Activated CD8-positive, alpha-beta memory T cell treated with anti-CD3 and anti-CD28 coated beads, Interleukin-2, amount 10 ng/mL, durations not matched to agents 7 days and 5 days (primary cell): ENCODE measurements around the gene LRRC23. TPM values are rescaled to one million over a fixed set of nuclear protein-coding genes. Genes with fewer than 3 reads are reported as not detected.
"Not testable (repeated sequence)": the region's sequence is repeated elsewhere in the genome, so short reads cannot be mapped to it uniquely, and the experiment has no call there.

Source experiments
- ATAC-seq: fragments of 150-1000 bp; cut with Tn5 transposase; one replicate; pipeline ENCODE4 v1.10.0; 2021; ENCODE audit warnings: moderate library complexity
- CTCF ChIA-PET: fragments of 350-600 bp; sonication (Branson Sonifier 250); formaldehyde crosslinking; loops from one replicate; lab custom pipeline; 2021; ENCODE audit warnings: antibody characterized with exemption; lab: Charles Lee
- DNase-seq: peaks from one replicate; pipeline ENCODE4 v3.0.0-alpha.2; 2020
- H3K27ac Mint-ChIP-seq: one replicate; pipeline ENCODE4 v1.8.0; 2021; ENCODE audit warnings: mild to moderate bottlenecking, mixed read lengths
- H3K27me3 Mint-ChIP-seq: one replicate; pipeline ENCODE4 v1.8.0; 2021; ENCODE audit warnings: mixed read lengths
- H3K36me3 Mint-ChIP-seq: one replicate; pipeline ENCODE4 v1.8.0; 2021; ENCODE audit warnings: mild to moderate bottlenecking, mixed read lengths
- H3K4me1 Mint-ChIP-seq: one replicate; pipeline ENCODE4 v1.8.0; 2021; ENCODE audit warnings: mixed read lengths
- H3K4me3 Mint-ChIP-seq: one replicate; pipeline ENCODE4 v1.8.0; 2021; ENCODE audit warnings: mild to moderate bottlenecking, moderate library complexity, mixed read lengths
- H3K9me3 Mint-ChIP-seq: one replicate; pipeline ENCODE4 v1.8.0; 2022; ENCODE audit warnings: low read depth, mixed read lengths
- total RNA-seq, 2 experiments: library from RNA; stranded (reverse); gene quantifications; one replicate each; pipeline ENCODE4 v1.2.3, GENCODE V29; 2021

The LRRC23 gene
- total RNA-seq, 2 experiments from 2014 or later: 4.9 to 8.7 TPM

DNA sequence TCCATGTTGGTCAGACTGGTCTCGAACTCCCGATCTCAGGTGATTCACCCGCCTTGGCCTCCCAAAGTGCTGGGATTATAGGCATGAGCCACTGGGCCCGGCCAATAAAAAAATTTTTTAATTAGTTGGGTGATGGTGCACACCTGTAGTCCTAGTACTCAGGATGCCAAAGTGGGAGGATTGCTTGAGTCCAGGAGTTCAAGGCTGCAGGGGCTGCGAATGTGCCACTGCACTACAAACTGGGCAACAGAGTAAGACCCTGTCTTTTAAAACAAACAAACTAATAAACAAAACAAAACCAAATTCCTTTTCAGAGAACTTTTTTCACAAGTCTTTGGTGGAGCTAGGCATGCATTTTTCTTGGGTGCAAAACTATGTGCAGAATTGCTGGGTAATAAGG is 21.4 kb upstream of the LRRC23 start:
- Mint-ChIP-seq H3K36me3 (peaks cover 12% of the 10 kb centered on the region), H3K9me3 (no peaks in the 10 kb centered on the region), H3K4me1 (peaks cover 1% of the 10 kb centered on the region), H3K27me3 (no peaks in the 10 kb centered on the region), H3K4me3 (no peak overlapping the region), H3K27ac (no peak overlapping the region)
- ATAC-seq (no peak), DNase-seq (no peak)
- CTCF ChIA-PET: interaction anchor here (0.5 to 5.2 kb wide), 4 partner anchors 8 to 37 kb away, joined by 3 to 31 read pairs (median 10); partner anchors contain the start of genes SPSB2 and TPI1

- H3K27ac Mint-ChIP-seq: no peak overlapping the region
- H3K9me3 Mint-ChIP-seq: no peaks in the 10 kb centered on the region
- H3K4me1 Mint-ChIP-seq: peaks cover 5% of the 10 kb centered on the region
- CTCF ChIA-PET: interaction anchor here (1.1 to 5.2 kb wide), 3 partner anchors 8 to 15 kb away, joined by 4 to 31 read pairs (median 16); partner anchors contain the start of genes SPSB2 and TPI1
- peaks cover 15% of the 10 kb centered on the region for H3K36me3 Mint-ChIP-seq
- no peak overlapping the region for H3K4me3 Mint-ChIP-seq
- ATAC-seq (no peak), DNase-seq (no peak)
- no peaks in the 10 kb centered on the region for H3K27me3 Mint-ChIP-seq
Observed at GRCh38 chr12:6883683-6884082, 20.9 kb upstream of the LRRC23 start.

GRCh38 chr12:6884539-6884938 is 20.1 kb upstream of the LRRC23 start:
- CTCF ChIA-PET: interaction anchor here (0.8 kb wide), 1 partner anchor 12 kb away, joined by 3 read pairs; no protein-coding TSS in a partner anchor

GRCh38 chr12:6886206-6886999 is 18.2 kb upstream of the LRRC23 start:
- H3K9me3 Mint-ChIP-seq, ATAC-seq, H3K4me3 Mint-ChIP-seq, H3K27me3 Mint-ChIP-seq, H3K27ac Mint-ChIP-seq, DNase-seq: not testable (repeated sequence)
- peaks cover 15% of the 10 kb centered on the region for H3K36me3 Mint-ChIP-seq
- peaks cover 17% of the 10 kb centered on the region for H3K4me1 Mint-ChIP-seq
- CTCF ChIA-PET: interaction anchor here (1.0 to 1.6 kb wide), 2 partner anchors 14 to 34 kb away, joined by 3 to 7 read pairs; partner anchors contain the start of gene SPSB2

More at GRCh38 chr12:6884539-6884938, 20.1 kb upstream of the LRRC23 start:
- no peak overlapping the region for H3K27ac Mint-ChIP-seq
- no peaks in the 10 kb centered on the region for H3K27me3 Mint-ChIP-seq
- H3K36me3 Mint-ChIP-seq: peaks cover 13% of the 10 kb centered on the region
- no peak overlapping the region for H3K4me3 Mint-ChIP-seq
- DNase-seq (no peak), ATAC-seq (no peak)
- H3K4me1 Mint-ChIP-seq: peaks cover 6% of the 10 kb centered on the region
- no peaks in the 10 kb centered on the region for H3K9me3 Mint-ChIP-seq

DNA sequence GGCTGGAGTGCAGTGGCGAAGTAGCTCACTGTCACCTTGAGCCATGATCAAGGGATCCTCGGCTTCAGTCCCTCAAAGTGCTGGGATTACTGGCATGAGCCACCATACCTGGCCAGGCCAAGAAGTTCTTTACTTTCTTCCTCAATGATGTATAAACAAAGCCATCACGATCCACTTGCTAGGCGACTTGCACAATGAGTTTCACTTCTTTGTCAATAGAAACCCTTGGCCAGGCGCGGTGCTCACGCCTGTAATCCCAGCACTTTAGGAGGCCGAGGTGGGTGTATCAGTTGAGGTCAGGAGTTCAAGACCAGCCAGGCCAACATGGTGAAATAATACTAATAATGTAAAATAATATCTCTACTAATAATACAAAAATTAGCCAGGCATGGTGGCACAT is 17.2 kb upstream of the LRRC23 start:
- H3K4me1 Mint-ChIP-seq: peaks cover 26% of the 10 kb centered on the region
- H3K36me3 Mint-ChIP-seq: peaks cover 15% of the 10 kb centered on the region
- no peak for DNase-seq
- no peaks in the 10 kb centered on the region for H3K9me3 Mint-ChIP-seq
- CTCF ChIA-PET: interaction anchor here (0.8 to 1.6 kb wide), 2 partner anchors 15 to 20 kb away, joined by 3 to 7 read pairs; partner anchors contain the start of gene SPSB2
- no peaks in the 10 kb centered on the region for H3K27me3 Mint-ChIP-seq
- no peak overlapping the region for H3K27ac Mint-ChIP-seq
- ATAC-seq: no peak
- H3K4me3 Mint-ChIP-seq: no peak overlapping the region

DNA sequence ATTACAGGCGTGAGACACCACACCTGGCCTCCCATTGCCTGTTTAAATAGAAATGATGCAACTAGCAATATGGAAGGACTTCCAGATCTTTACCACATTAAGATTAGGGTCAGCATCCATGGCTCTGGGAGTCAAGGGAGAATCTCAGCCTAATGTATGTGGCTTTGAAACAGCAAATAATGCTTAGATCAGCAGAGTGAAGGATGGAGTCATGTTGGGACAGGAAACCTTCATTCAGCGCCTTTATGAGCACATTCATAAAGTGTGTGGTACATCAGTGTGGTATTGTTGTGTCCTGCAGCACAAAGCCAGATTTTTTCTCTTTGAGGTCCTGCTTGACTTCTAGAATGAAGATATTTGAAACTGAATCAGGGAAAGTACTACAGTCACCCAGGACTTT is 16.3 kb upstream of the LRRC23 start:
- no peaks in the 10 kb centered on the region for H3K9me3 Mint-ChIP-seq
- no peaks in the 10 kb centered on the region for H3K27me3 Mint-ChIP-seq
- peaks cover 29% of the 10 kb centered on the region for H3K4me1 Mint-ChIP-seq
- no peak for DNase-seq
- CTCF ChIA-PET: interaction anchor here (0.8 kb wide), 1 partner anchor 21 kb away, joined by 3 read pairs; no protein-coding TSS in a partner anchor
- peaks cover 16% of the 10 kb centered on the region for H3K36me3 Mint-ChIP-seq
- ATAC-seq: no peak
- H3K4me3 Mint-ChIP-seq: no peak overlapping the region
- peak overlapping the region; percentile 49 for H3K27ac Mint-ChIP-seq

- H3K4me3 Mint-ChIP-seq: not testable (repeated sequence)
Observed at GRCh38 chr12:6888794-6889193, 15.8 kb upstream of the LRRC23 start.

GRCh38 chr12:6889775-6890573 is 14.6 kb upstream of the LRRC23 start:
- H3K4me1 Mint-ChIP-seq: peaks cover 29% of the 10 kb centered on the region
- H3K9me3 Mint-ChIP-seq, H3K27me3 Mint-ChIP-seq, ATAC-seq, DNase-seq: not testable (repeated sequence)
- CTCF ChIA-PET: interaction anchor here (1.0 to 1.4 kb wide), 2 partner anchors 17 to 20 kb away, joined by 4 to 11 read pairs; partner anchors contain the start of gene SPSB2
- peaks cover 11% of the 10 kb centered on the region for H3K36me3 Mint-ChIP-seq
- H3K4me3 Mint-ChIP-seq: peak overlapping the region; percentile 80
- H3K27ac Mint-ChIP-seq: peak overlapping the region; percentile 93

More at GRCh38 chr12:6888794-6889193, 15.8 kb upstream of the LRRC23 start:
- peaks cover 16% of the 10 kb centered on the region for H3K36me3 Mint-ChIP-seq
- not testable (repeated sequence) for H3K27me3 Mint-ChIP-seq, ATAC-seq, DNase-seq, H3K9me3 Mint-ChIP-seq
- peaks cover 29% of the 10 kb centered on the region for H3K4me1 Mint-ChIP-seq
- CTCF ChIA-PET: interaction anchor here (1.4 kb wide), 1 partner anchor 16 kb away, joined by 11 read pairs; the partner anchor contains the start of gene SPSB2
- peak overlapping the region; percentile 49 for H3K27ac Mint-ChIP-seq

GRCh38 chr12:6890789-6891645 is 13.6 kb upstream of the LRRC23 start:
- Mint-ChIP-seq H3K36me3 (peaks cover 9% of the 10 kb centered on the region), H3K27ac (peak overlapping the region; percentile 93), H3K9me3 (no peaks in the 10 kb centered on the region), H3K27me3 (no peaks in the 10 kb centered on the region), H3K4me3 (peak overlapping the region; percentile 80), H3K4me1 (peaks cover 29% of the 10 kb centered on the region)
- ATAC-seq (peak; percentile 95), DNase-seq (peak; percentile 99)
- CTCF ChIA-PET: interaction anchor here (0.8 to 5.2 kb wide), 34 partner anchors 9 to 220 kb away, joined by 3 to 90 read pairs (median 5); partner anchors contain the start of genes C12orf57, CDCA3, COPS7A and ENO2

- Mint-ChIP-seq H3K27me3 (no peaks in the 10 kb centered on the region), H3K4me3 (peak overlapping the region; percentile 80), H3K36me3 (peaks cover 9% of the 10 kb centered on the region), H3K27ac (peak overlapping the region; percentile 93), H3K9me3 (no peaks in the 10 kb centered on the region), H3K4me1 (peaks cover 29% of the 10 kb centered on the region)
- DNase-seq (no peak), ATAC-seq (peak; percentile 3)
- CTCF ChIA-PET: interaction anchor here (0.8 to 5.2 kb wide), 32 partner anchors 8 to 220 kb away, joined by 3 to 90 read pairs (median 5); partner anchors contain the start of genes C12orf57, CDCA3, ENO2 and LPCAT3
Observed at GRCh38 chr12:6891646-6892001, 13.0 kb upstream of the LRRC23 start.

GRCh38 chr12:6892683-6893082 is 11.9 kb upstream of the LRRC23 start:
- H3K4me1 Mint-ChIP-seq: peaks cover 29% of the 10 kb centered on the region
- ATAC-seq, H3K36me3 Mint-ChIP-seq, DNase-seq, H3K9me3 Mint-ChIP-seq, H3K27me3 Mint-ChIP-seq: not testable (repeated sequence)
- peak overlapping the region; percentile 52 for H3K4me3 Mint-ChIP-seq
- H3K27ac Mint-ChIP-seq: peak overlapping the region; percentile 56
- CTCF ChIA-PET: interaction anchor here (1.7 to 5.2 kb wide), 9 partner anchors 11 to 72 kb away, joined by 6 to 90 read pairs (median 16); partner anchors contain the start of genes LRRC23, SPSB2 and TPI1

DNA sequence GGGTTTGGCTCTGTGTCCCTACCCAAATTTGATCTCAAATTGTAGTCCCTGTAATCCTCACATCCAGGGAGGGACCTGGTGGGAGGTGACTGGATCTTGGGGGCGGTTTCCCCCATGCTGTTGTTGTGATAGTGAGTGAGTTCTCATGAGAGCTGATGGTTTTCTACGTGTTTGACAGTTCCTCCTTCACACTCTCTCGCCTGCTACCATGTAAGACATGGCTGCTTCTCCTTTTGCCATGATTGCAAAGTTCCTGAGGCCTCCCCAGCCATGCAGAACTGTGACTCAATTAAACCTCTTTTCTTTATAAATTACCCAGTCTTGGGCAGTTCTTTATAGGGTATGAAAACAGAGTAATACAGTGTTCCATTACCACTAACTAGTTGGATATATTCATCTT is 10.3 kb upstream of the LRRC23 start:
- no peak overlapping the region for H3K27ac Mint-ChIP-seq

More for the DNA sequence above, 10.3 kb upstream of the LRRC23 start:
- ATAC-seq (no peak), DNase-seq (no peak)
- CTCF ChIA-PET: interaction anchor here (0.7 to 5.2 kb wide), 4 partner anchors 10 to 295 kb away, joined by 4 to 90 read pairs (median 4); partner anchors contain the start of genes LRRC23 and SPSB2
- Mint-ChIP-seq H3K4me3 (no peak overlapping the region), H3K4me1 (peaks cover 23% of the 10 kb centered on the region), H3K9me3 (no peaks in the 10 kb centered on the region), H3K27me3 (no peaks in the 10 kb centered on the region), H3K36me3 (peaks cover 5% of the 10 kb centered on the region)
